Smooth muscle cell (in vitro differentiated cells): ENCODE measurements around the gene NCKAP1. TPM values are rescaled to one million over a fixed set of nuclear protein-coding genes. Genes with fewer than 3 reads are reported as not detected.

Experiments
- DNase-seq: peaks from one replicate; lab custom pipeline; 2025; ENCODE audit not compliant: unreplicated experiment; lab: John Stamatoyannopoulos, UW
- H2AFZ ChIP-seq: fragments of 200-600 bp; sonication (generic); 2 replicates; pipeline ENCODE4 v1.6.0; 2016; ENCODE audit warnings: antibody characterized with exemption, low read depth, mild to moderate bottlenecking
- H3F3A ChIP-seq: fragments of 200-600 bp; sonication (generic); 2 replicates; pipeline ENCODE4 v1.6.0; 2017; ENCODE audit warnings: antibody characterized with exemption, low read depth
- H3K27ac ChIP-seq: fragments of 200-600 bp; sonication (generic); 2 replicates; pipeline ENCODE4 v1.5.1; 2016; ENCODE audit warnings: low read depth, mild to moderate bottlenecking
- H3K27me3 ChIP-seq: fragments of 200-600 bp; sonication (generic); 2 replicates; pipeline ENCODE4 v1.6.1; 2016; ENCODE audit warnings: low read depth, mild to moderate bottlenecking
- H3K36me3 ChIP-seq: fragments of 200-600 bp; sonication (generic); 2 replicates; pipeline ENCODE4 v1.5.1; 2016; ENCODE audit warnings: low read depth
- H3K4me1 ChIP-seq: fragments of 200-600 bp; sonication (generic); 2 replicates; pipeline ENCODE4 v1.5.1; 2016; ENCODE audit warnings: low read depth
- H3K4me2 ChIP-seq: fragments of 200-600 bp; sonication (generic); 2 replicates; pipeline ENCODE4 v1.6.0; 2016; ENCODE audit warnings: mild to moderate bottlenecking
- H3K4me3 ChIP-seq: fragments of 200-600 bp; sonication (generic); 2 replicates; pipeline ENCODE4 v1.5.1; 2016; ENCODE audit warnings: mild to moderate bottlenecking
- H3K79me2 ChIP-seq: fragments of 200-600 bp; sonication (generic); 2 replicates; pipeline ENCODE4 v1.6.0; 2016; ENCODE audit warnings: low read depth, mild to moderate bottlenecking
- H3K9ac ChIP-seq: fragments of 200-600 bp; sonication (generic); 2 replicates; pipeline ENCODE4 v1.6.0; 2016; ENCODE audit warnings: low read depth
- H3K9me3 ChIP-seq: fragments of 200-600 bp; sonication (generic); replicated peaks from 2 replicates; pipeline ENCODE4 v1.5.1; 2016; ENCODE audit warnings: low read depth
- H4K20me1 ChIP-seq: fragments of 200-600 bp; sonication (generic); 2 replicates; pipeline ENCODE4 v1.6.0; 2016; ENCODE audit warnings: low read depth
- CTCF ChIP-seq: fragments of 200-600 bp; sonication (generic); IDR thresholded peaks from 2 replicates; pipeline ENCODE4 v1.5.1; 2017; ENCODE audit warnings: borderline replicate concordance, mild to moderate bottlenecking, antibody characterized with exemption; ENCODE audit not compliant: insufficient read depth, poor library complexity, severe bottlenecking
- WGBS: methylation state at CpG from one replicate; pipeline ENCODE4 v1.1.7; 2016; ENCODE audit warnings: low lambda C conversion rate; 5-methylcytosine and 5-hydroxymethylcytosine counted together
- polyA plus RNA-seq: library from polyadenylated mRNA; unstranded; fragments of >200 nt; fragmentation: Nextera tagmentation; extraction: Ambion mirVana; gene quantifications from 2 replicates; pipeline ENCODE4 v1.2.1, GENCODE V29; 2016
- total RNA-seq: library from RNA; depleted of rRNA; stranded (reverse); fragments of >200 nt; gene quantifications from 2 replicates; pipeline ENCODE4 v1.2.3, GENCODE V29; 2014

Gene NCKAP1
- total and polyA plus RNA-seq, 2 experiments from 2014 or later = 54.2 to 209 TPM

- peaks cover 100% of the 10 kb centered on the region for H4K20me1 ChIP-seq
- H3K27ac ChIP-seq = peak overlapping the region; percentile 13
- DNase-seq = no peak
- H3K4me2 ChIP-seq = peak overlapping the region; percentile 32
- no peaks in the 10 kb centered on the region for H3K9me3 ChIP-seq
- no peaks in the 10 kb centered on the region for H3F3A ChIP-seq
- no peaks in the 10 kb centered on the region for H3K27me3 ChIP-seq
- H3K4me1 ChIP-seq = peaks cover 21% of the 10 kb centered on the region
- no peak overlapping the region for H3K4me3 ChIP-seq
- H3K36me3 ChIP-seq = no peaks in the 10 kb centered on the region
- H2AFZ ChIP-seq = no peak overlapping the region
- TF ChIP-seq CTCF = no peak
- 85% methylated on average over 2 of the region's 2 CpGs for WGBS
- peaks cover 99% of the 10 kb centered on the region for H3K79me2 ChIP-seq
- no peak overlapping the region for H3K9ac ChIP-seq
Measured at GRCh38 chr2:183014005-183014404, 24.3 kb downstream of the NCKAP1 start.

DNA sequence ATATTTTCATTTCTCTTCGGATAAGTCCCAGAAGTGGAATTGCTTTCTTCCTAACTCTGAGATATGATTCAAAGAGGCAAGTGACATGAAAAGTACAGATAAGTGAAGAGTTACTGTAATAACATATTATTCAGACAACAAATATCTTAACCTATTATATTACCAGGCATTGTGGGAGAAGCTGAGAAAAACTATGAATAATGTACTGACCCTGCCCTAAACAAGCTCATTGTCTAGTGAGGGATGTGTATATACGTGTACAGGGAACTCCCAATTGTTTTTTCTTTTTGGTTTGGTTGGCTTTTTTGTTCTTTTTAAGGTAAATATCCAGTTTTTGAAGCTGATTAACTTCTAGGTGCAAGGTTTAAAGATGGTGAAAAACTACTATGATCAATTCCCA is 26.5 kb downstream of the NCKAP1 start:
- no peak for DNase-seq
- H4K20me1 ChIP-seq = peaks cover 100% of the 10 kb centered on the region
- peaks cover 21% of the 10 kb centered on the region for H3K4me1 ChIP-seq
- no peaks in the 10 kb centered on the region for H3K27me3 ChIP-seq
- no peaks in the 10 kb centered on the region for H3K36me3 ChIP-seq
- H3K27ac ChIP-seq = peak overlapping the region; percentile 0
- no peaks in the 10 kb centered on the region for H3F3A ChIP-seq
- H3K4me3 ChIP-seq = no peak overlapping the region
- no peaks in the 10 kb centered on the region for H3K9me3 ChIP-seq
- H3K9ac ChIP-seq = no peak overlapping the region
- no peak for TF ChIP-seq CTCF
- WGBS = 87% methylated on average over 2 of the region's 2 CpGs
- no peak overlapping the region for H2AFZ ChIP-seq
- H3K4me2 ChIP-seq = no peak overlapping the region
- H3K79me2 ChIP-seq = peaks cover 99% of the 10 kb centered on the region

DNA sequence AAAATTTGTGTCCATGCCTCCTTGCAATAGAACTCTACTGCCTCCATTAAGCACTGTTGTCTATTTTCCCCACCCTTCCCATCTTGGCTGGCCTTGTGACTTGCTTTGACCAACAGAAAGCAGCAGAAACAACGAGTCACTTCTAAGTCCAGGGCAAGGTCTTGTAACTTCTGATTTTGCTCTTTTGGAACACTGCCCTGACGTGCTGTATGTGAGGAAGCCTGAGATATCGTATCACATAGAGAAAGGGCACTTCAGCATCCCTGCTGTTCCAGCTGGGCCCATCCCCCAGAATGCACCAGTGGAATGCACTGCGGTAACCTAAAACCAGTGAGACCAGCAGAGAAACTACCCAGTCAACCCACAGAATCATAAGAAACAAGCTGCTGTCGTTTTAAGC is 28.1 kb downstream of the NCKAP1 start:
- H4K20me1 ChIP-seq = peaks cover 100% of the 10 kb centered on the region
- no peak overlapping the region for H3K9ac ChIP-seq
- H2AFZ ChIP-seq = no peak overlapping the region
- peaks cover 99% of the 10 kb centered on the region for H3K79me2 ChIP-seq
- no peaks in the 10 kb centered on the region for H3K36me3 ChIP-seq
- DNase-seq = no peak
- TF ChIP-seq CTCF = no peak
- H3K27me3 ChIP-seq = no peaks in the 10 kb centered on the region
- 47% methylated on average over 5 of the region's 5 CpGs for WGBS
- H3K4me1 ChIP-seq = peaks cover 17% of the 10 kb centered on the region
- H3K4me3 ChIP-seq = no peak overlapping the region
- H3K4me2 ChIP-seq = no peak overlapping the region
- no peaks in the 10 kb centered on the region for H3K9me3 ChIP-seq
- peak overlapping the region; percentile 3 for H3K27ac ChIP-seq
- no peaks in the 10 kb centered on the region for H3F3A ChIP-seq

- TF ChIP-seq CTCF = no peak
- no peaks in the 10 kb centered on the region for H3K36me3 ChIP-seq
- peak overlapping the region; percentile 3 for H3K27ac ChIP-seq
- no peak overlapping the region for H2AFZ ChIP-seq
- no peaks in the 10 kb centered on the region for H3F3A ChIP-seq
- H3K4me2 ChIP-seq = no peak overlapping the region
- peaks cover 16% of the 10 kb centered on the region for H3K4me1 ChIP-seq
- H4K20me1 ChIP-seq = peaks cover 100% of the 10 kb centered on the region
- DNase-seq = no peak
- 97% methylated on average over 3 of the region's 3 CpGs for WGBS
- no peak overlapping the region for H3K4me3 ChIP-seq
- no peaks in the 10 kb centered on the region for H3K27me3 ChIP-seq
- H3K79me2 ChIP-seq = peaks cover 99% of the 10 kb centered on the region
- no peaks in the 10 kb centered on the region for H3K9me3 ChIP-seq
- H3K9ac ChIP-seq = no peak overlapping the region
Measured at GRCh38 chr2:183009249-183009899, 28.9 kb downstream of the NCKAP1 start.
